Measurements from ENCODE around the gene GRID1. TPM values are rescaled to one million over a fixed set of nuclear protein-coding genes. Genes with fewer than 3 reads are reported as not detected.
"Not testable (repeated sequence)": the region's sequence is repeated elsewhere in the genome, so short reads cannot be mapped to it uniquely, and the experiment has no call there.

The GRID1 gene
- total RNA-seq, 1 experiment from 2014 or later = not detected

DNA sequence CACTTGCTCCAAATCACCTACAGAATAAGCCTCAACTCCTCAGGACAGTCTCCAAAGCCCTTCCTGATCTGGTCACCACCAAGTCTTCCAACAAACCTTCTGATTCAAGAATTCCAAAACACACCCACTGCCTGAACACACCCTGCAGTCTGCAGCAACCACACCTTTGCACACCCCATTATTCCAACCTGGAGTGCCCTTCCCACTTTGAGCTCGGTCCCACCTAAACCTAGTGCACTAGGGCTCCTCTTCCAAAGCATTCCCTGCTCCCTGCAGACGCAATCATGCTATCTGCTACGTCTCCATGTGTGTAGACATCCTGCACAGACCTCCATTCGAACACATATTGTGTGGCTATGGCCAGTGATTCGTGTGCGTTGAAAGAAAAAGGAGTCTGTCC is 289.3 kb downstream of the GRID1 start:
- Histone ChIP-seq H3K27me3 (ENCODE audit: insufficient read depth, low read depth) (no peaks in the 10 kb centered on the region), H3K36me3 (ENCODE audit: low read depth) (no peaks in the 10 kb centered on the region), H3K79me2 (ENCODE audit: low read depth) (no peaks in the 10 kb centered on the region), H3K27ac (no peak overlapping the region), H4K20me1 (ENCODE audit: insufficient read depth) (no peaks in the 10 kb centered on the region), H3K9me2 (ENCODE audit: insufficient read depth) (no peaks in the 10 kb centered on the region), H3K4me2 (no peak overlapping the region), H3K9me3 (ENCODE audit: insufficient read depth, low read depth) (no peaks in the 10 kb centered on the region), H3K4me1 (replicated peaks; ENCODE audit: insufficient read depth) (no peaks in the 10 kb centered on the region), H2AFZ (no peak overlapping the region), H3F3A (ENCODE audit: insufficient read depth, low read depth) (no peaks in the 10 kb centered on the region), H3K4me3 (no peak overlapping the region)
- POLR2A ChIA-PET (ENCODE audit: unreplicated experiment) = no interaction called here
- CTCF ChIA-PET = no interaction called here
- no TSS peak for BruUV-seq (replicated peaks)
- intact Hi-C loops (cut with micrococcal nuclease; ENCODE audit: unreplicated experiment) = no loop called here
- DNase-seq = no peak
- no peak for TF ChIP-seq EZH2 (IDR thresholded peaks at IDR 0.05; ENCODE audit: low read depth)
- TF ChIP-seq, protein P1, sequence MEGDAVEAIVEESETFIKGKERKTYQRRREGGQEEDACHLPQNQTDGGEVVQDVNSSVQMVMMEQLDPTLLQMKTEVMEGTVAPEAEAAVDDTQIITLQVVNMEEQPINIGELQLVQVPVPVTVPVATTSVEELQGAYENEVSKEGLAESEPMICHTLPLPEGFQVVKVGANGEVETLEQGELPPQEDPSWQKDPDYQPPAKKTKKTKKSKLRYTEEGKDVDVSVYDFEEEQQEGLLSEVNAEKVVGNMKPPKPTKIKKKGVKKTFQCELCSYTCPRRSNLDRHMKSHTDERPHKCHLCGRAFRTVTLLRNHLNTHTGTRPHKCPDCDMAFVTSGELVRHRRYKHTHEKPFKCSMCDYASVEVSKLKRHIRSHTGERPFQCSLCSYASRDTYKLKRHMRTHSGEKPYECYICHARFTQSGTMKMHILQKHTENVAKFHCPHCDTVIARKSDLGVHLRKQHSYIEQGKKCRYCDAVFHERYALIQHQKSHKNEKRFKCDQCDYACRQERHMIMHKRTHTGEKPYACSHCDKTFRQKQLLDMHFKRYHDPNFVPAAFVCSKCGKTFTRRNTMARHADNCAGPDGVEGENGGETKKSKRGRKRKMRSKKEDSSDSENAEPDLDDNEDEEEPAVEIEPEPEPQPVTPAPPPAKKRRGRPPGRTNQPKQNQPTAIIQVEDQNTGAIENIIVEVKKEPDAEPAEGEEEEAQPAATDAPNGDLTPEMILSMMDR (conservative IDR thresholded peaks at IDR 0.05) = no peak

DNA sequence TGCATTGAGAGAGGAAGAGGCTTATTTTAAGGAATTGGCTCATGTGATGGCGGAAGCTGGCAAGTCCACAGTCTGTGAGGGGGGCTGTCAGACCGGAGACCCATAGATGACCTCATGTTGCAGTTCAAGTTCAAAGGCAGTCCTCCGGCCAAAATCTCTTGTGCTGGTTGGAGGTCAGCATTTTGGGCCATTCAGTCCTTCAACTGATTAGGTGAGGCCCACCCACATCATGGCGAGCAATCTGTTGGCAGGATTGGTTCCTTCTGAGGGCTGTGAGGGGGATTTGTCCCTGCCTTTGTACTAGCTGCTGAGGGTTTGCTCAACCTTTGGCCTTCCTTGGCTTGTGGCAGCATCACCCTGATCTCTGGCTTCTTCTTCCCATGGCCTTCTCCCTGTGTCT is 290.1 kb downstream of the GRID1 start:
- BruUV-seq (replicated peaks); H3K36me3 ChIP-seq (ENCODE audit: low read depth); H3K4me2 ChIP-seq; H3K4me1 ChIP-seq (replicated peaks; ENCODE audit: insufficient read depth); H4K20me1 ChIP-seq (ENCODE audit: insufficient read depth); H3K79me2 ChIP-seq (ENCODE audit: low read depth); H3K27ac ChIP-seq; H2AFZ ChIP-seq; H3K9me3 ChIP-seq (ENCODE audit: insufficient read depth, low read depth); CTCF ChIA-PET; POLR2A ChIA-PET (ENCODE audit: unreplicated experiment); H3K9me2 ChIP-seq (ENCODE audit: insufficient read depth); H3K27me3 ChIP-seq (ENCODE audit: insufficient read depth, low read depth); DNase-seq; intact Hi-C loops (cut with micrococcal nuclease; ENCODE audit: unreplicated experiment); H3F3A ChIP-seq (ENCODE audit: insufficient read depth, low read depth); H3K4me3 ChIP-seq: not testable (repeated sequence)

DNA sequence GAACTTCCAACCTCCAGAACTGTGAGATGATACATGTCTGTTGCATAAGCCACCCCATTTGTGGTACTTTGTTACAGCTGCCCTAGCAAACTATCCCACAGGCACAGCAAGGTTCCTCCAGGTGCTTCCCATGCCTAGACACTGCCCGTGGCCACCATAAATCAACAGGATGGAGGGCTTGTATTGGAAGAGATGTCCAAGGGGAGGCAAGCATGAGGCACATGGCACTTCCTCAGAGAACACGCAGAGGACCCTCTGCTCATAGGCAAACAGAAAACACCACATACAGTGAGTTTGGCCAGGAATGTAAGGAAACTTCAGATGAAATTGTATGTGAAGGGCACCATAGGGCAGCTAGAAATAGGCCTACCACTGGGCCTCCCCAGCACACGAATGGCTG is 291.1 kb downstream of the GRID1 start:
- Histone ChIP-seq H3K4me2 (no peak overlapping the region), H3K36me3 (ENCODE audit: low read depth) (no peaks in the 10 kb centered on the region), H3K79me2 (ENCODE audit: low read depth) (no peaks in the 10 kb centered on the region), H4K20me1 (ENCODE audit: insufficient read depth) (no peaks in the 10 kb centered on the region), H3K4me1 (replicated peaks; ENCODE audit: insufficient read depth) (no peaks in the 10 kb centered on the region), H2AFZ (no peak overlapping the region), H3K9me3 (ENCODE audit: insufficient read depth, low read depth) (no peaks in the 10 kb centered on the region), H3K27ac (no peak overlapping the region), H3K9me2 (ENCODE audit: insufficient read depth) (no peaks in the 10 kb centered on the region), H3F3A (ENCODE audit: insufficient read depth, low read depth) (no peaks in the 10 kb centered on the region), H3K4me3 (no peak overlapping the region), H3K27me3 (ENCODE audit: insufficient read depth, low read depth) (no peaks in the 10 kb centered on the region)
- DNase-seq = no peak
- BruUV-seq (replicated peaks) = no TSS peak
- intact Hi-C loops (cut with micrococcal nuclease; ENCODE audit: unreplicated experiment) = no loop called here
- no peak for TF ChIP-seq EZH2 (IDR thresholded peaks at IDR 0.05; ENCODE audit: low read depth)
- TF ChIP-seq, protein P1 (conservative IDR thresholded peaks at IDR 0.05) = no peak
- ChIA-PET POLR2A (ENCODE audit: unreplicated experiment) (no interaction called here), CTCF (no interaction called here)

DNA sequence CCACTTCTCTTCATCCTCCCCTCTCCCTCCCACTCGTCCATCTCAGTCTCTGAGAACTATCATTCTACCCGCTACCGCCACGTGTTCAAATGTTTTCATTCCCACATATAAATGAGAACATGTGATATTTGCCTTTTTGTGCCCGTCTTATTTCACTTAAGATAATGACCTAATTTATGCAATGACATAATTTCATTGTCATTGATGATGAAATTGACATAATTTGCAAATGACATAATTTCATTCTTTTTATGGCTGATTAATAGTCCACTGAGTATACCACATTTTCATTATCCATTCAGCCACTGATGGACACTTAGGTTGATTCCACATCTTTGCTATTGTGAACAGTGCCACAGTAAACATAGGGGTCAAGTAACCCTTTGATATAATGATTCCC is 292.3 kb downstream of the GRID1 start:
- H3F3A ChIP-seq (ENCODE audit: insufficient read depth, low read depth) = no peaks in the 10 kb centered on the region
- CTCF ChIA-PET = no interaction called here
- no peaks in the 10 kb centered on the region for H4K20me1 ChIP-seq (ENCODE audit: insufficient read depth)
- H3K9me3 ChIP-seq (ENCODE audit: insufficient read depth, low read depth) = no peaks in the 10 kb centered on the region
- H3K27me3 ChIP-seq (ENCODE audit: insufficient read depth, low read depth) = no peaks in the 10 kb centered on the region
- POLR2A ChIA-PET (ENCODE audit: unreplicated experiment) = no interaction called here
- no peaks in the 10 kb centered on the region for H3K79me2 ChIP-seq (ENCODE audit: low read depth)
- H3K27ac ChIP-seq = no peak overlapping the region
- no peaks in the 10 kb centered on the region for H3K4me1 ChIP-seq (replicated peaks; ENCODE audit: insufficient read depth)
- DNase-seq = no peak
- no peak overlapping the region for H2AFZ ChIP-seq
- no peak overlapping the region for H3K4me3 ChIP-seq
- intact Hi-C loops (cut with micrococcal nuclease; ENCODE audit: unreplicated experiment) = no loop called here
- no peak for TF ChIP-seq EZH2 (IDR thresholded peaks at IDR 0.05; ENCODE audit: low read depth)
- TF ChIP-seq, protein P1 (conservative IDR thresholded peaks at IDR 0.05) = no peak
- no peaks in the 10 kb centered on the region for H3K36me3 ChIP-seq (ENCODE audit: low read depth)
- BruUV-seq (replicated peaks) = no TSS peak
- no peaks in the 10 kb centered on the region for H3K9me2 ChIP-seq (ENCODE audit: insufficient read depth)
- H3K4me2 ChIP-seq = no peak overlapping the region
